Subcutaneous abdominal adipose tissue (tissue), 5 donors: Measurements from ENCODE around the gene BACE1.

Experiments
- H3K27ac ChIP-seq: one replicate; pipeline ENCODE4 v1.7.0; 2013; ENCODE audit warnings: low read depth, mild to moderate bottlenecking, inconsistent platforms, low read length, moderate library complexity
- H3K27me3 ChIP-seq, 5 donors: one replicate each; pipeline ENCODE4 v1.7.0; 2013; ENCODE audit warnings: low read length in 5 of 5, inconsistent platforms in 1 of 5; ENCODE audit not compliant: control insufficient read depth in 5 of 5, insufficient read depth in 4 of 5
- H3K36me3 ChIP-seq, 5 donors: one replicate each; pipeline ENCODE4 v1.7.0; 2013; ENCODE audit warnings: low read length in 5 of 5; ENCODE audit not compliant: control insufficient read depth in 5 of 5, insufficient read depth in 5 of 5
- H3K4me1 ChIP-seq, 5 donors: one replicate each; pipeline ENCODE4 v1.7.0; 2013; ENCODE audit warnings: low read length in 5 of 5, mild to moderate bottlenecking in 3 of 5, moderate library complexity in 1 of 5; ENCODE audit not compliant: control insufficient read depth in 5 of 5, insufficient read depth in 5 of 5
- H3K4me3 ChIP-seq, 5 donors: one replicate each; pipeline ENCODE4 v1.7.0; 2013; ENCODE audit warnings: low read length in 5 of 5, low read depth in 1 of 5
- H3K9ac ChIP-seq, 5 donors: one replicate each; pipeline ENCODE4 v1.7.0; 2013; ENCODE audit warnings: low read length in 5 of 5, mild to moderate bottlenecking in 4 of 5, moderate library complexity in 3 of 5
- H3K9me3 ChIP-seq, 5 donors: one replicate each; pipeline ENCODE4 v1.7.0; 2013; ENCODE audit warnings: low read length in 5 of 5; ENCODE audit not compliant: control insufficient read depth in 5 of 5
- donor health status: healthy.
- donor health status: healthy.
- donor health status: healthy.
- donor health status: healthy.
- donor health status: healthy.

Gene BACE1

GRCh38 chr11:117316197-117316961, at the start of gene BACE1:
BACE1 (minus strand) TSS chr11:117316256; CDS start chr11:117315795, 461 bp downstream.
- peaks cover 10 to 28% (median 25%) of the 10 kb centered on the region in 5 donors for H3K4me1 ChIP-seq
- H3K9me3 ChIP-seq = no peaks in the 10 kb centered on the region
- H3K36me3 ChIP-seq = no peaks in the 10 kb centered on the region
- H3K27ac ChIP-seq = no peak within 1 kb of the TSS
- H3K4me3 ChIP-seq = peak within 1 kb of the TSS; percentile 79 to 91 (median 87)
- H3K27me3 ChIP-seq = no peaks in the 10 kb centered on the region
- H3K9ac ChIP-seq = peak within 1 kb of the TSS; percentile 76 to 92 (median 87)

DNA sequence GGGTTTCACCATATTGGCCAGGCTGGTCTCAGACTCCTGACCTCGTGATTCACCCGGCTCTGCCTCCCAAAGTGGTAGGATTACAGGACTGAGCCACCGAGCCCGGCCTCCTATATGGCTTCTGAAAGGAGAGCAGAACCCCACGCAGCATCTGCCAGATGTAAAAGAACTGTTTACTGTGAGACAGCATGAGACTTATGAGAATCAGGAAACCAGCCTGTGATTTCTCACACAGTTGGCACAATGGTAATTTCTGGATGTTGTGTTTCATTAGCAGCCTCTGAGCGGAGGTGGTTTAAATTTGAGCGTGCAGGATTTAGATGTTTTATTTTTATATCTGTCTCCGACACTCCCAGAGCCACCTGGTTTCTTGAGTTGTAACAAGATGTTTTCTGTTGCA, 45.4 kb upstream of the BACE1 start:
- Histone ChIP-seq H3K9me3 (no peaks in the 10 kb centered on the region), H3K27ac (no peak overlapping the region), H3K36me3 (peaks cover 15 to 83% (median 45%) of the 10 kb centered on the region in 5 donors), H3K4me1 (no peaks in the 10 kb centered on the region), H3K4me3 (no peak overlapping the region), H3K9ac (no peak overlapping the region), H3K27me3 (no peaks in the 10 kb centered on the region)

DNA sequence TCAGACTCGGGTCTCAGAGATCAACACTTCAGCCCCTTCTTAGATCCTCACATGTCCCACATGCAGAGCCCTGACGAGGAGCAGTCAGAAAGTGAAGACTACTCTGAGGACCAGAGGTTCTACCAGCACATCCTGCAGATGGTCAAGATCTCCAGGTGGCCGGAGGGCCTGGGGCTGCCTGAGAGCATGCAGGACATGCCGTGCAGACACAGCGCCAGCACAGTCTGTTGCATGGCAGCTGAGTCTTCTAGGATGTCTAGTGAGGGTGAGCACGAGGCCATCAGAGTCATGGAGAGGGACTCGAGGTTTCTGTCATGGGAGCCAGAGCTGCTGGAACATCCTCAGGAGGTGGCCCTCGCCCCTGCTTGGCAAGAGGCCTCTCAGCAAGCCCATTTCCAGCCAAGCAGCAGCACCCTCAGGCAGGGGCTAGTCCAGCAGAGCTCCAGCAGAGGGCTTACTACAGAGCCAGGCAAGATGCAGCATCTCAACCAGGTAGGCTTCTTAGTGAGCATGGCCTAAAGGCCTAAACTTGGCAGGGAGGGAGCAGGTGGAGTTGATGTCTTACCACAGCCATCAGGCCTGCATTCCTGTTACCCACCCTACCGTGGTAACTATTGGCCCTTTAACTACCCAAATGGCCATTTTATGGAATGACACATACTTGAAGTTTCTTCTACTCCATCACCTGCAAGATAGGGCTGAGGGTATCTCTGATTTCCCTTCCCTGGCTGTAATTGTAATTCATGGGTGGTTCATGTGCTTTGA, 40.3 kb upstream of the BACE1 start:
- Histone ChIP-seq H3K9ac (no peak overlapping the region), H3K27ac (no peak overlapping the region), H3K27me3 (no peaks in the 10 kb centered on the region), H3K4me3 (no peak overlapping the region), H3K4me1 (no peaks in the 10 kb centered on the region), H3K36me3 (peaks cover 0 to 77% (median 56%) of the 10 kb centered on the region in 5 donors), H3K9me3 (no peaks in the 10 kb centered on the region)

DNA sequence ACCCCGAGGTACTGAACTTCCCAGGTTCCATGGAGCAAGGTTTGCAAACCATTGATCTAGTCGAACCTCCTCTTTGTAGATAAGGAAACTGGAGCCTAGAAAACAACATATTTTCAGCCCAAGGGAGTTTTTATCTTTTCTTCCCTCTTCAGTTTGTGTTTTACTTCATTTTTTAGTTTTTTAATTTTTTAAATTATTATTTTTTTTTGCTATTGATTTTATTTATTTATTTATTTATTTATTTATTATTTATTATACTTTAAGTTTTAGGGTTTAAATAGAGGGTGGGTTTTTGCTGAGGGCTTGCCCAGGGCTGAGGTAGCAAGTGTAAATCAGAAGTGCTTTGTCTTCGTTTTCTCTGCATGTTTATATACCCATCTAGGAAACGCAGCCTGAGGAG, 38.5 kb upstream of the BACE1 start:
- no peak overlapping the region for H3K4me3 ChIP-seq
- peaks cover 0 to 69% (median 53%) of the 10 kb centered on the region in 5 donors for H3K36me3 ChIP-seq
- H3K27me3 ChIP-seq = no peaks in the 10 kb centered on the region
- no peak overlapping the region for H3K27ac ChIP-seq
- H3K9ac ChIP-seq = no peak overlapping the region
- no peaks in the 10 kb centered on the region for H3K9me3 ChIP-seq
- no peaks in the 10 kb centered on the region for H3K4me1 ChIP-seq

DNA sequence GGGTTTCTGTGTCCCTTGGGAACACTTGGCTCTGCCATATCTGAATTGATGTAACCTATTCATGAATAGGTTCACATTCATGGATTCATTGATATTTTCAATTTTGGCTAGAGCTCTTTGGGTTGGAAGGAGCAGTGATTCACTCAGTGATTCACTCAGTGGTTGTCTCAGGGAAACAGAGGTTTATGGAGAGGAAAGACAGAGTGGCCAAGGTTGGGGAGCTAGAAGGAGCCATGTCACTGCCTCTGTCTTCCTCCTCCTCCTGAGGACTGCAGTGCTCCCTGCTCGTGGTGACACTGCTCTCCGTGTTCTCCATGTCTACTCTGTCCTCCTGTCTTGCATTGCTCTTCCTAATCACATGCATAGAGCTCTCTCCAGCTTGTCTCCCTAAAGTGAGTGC, 29.0 kb upstream of the BACE1 start:
- no peaks in the 10 kb centered on the region for H3K4me1 ChIP-seq
- no peak overlapping the region for H3K9ac ChIP-seq
- no peaks in the 10 kb centered on the region for H3K27me3 ChIP-seq
- no peaks in the 10 kb centered on the region for H3K9me3 ChIP-seq
- no peak overlapping the region for H3K27ac ChIP-seq
- no peak overlapping the region for H3K4me3 ChIP-seq
- H3K36me3 ChIP-seq = peaks cover 12 to 57% (median 28%) of the 10 kb centered on the region in 5 donors

- no peak overlapping the region for H3K9ac ChIP-seq
- no peak overlapping the region for H3K4me3 ChIP-seq
- H3K27ac ChIP-seq = no peak overlapping the region
- H3K27me3 ChIP-seq = no peaks in the 10 kb centered on the region
- H3K36me3 ChIP-seq = peaks cover under 1 to 56% (median 19%) of the 10 kb centered on the region in 5 donors
- H3K4me1 ChIP-seq = no peaks in the 10 kb centered on the region
- no peaks in the 10 kb centered on the region for H3K9me3 ChIP-seq
Observed at GRCh38 chr11:117337076-117337475, 21.0 kb upstream of the BACE1 start.

DNA sequence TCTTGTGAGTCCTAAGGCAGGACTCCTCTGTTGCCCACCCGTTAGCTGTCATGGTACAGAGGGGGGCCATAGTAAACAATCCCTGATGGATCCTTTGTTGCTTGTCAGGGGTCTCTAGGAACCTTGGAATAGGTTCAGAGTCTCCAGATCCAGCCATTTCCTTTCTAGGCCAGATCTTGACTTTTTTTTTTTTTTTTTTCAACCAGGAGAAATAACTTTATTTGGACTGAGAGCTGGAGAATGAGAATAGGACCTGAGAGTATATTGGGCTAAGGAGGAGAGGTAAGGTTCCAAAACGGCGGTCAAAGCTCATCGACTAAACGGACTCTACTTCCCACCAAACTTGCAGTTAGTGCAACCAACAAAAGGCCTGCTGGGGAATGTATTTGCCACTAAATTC, 19.3 kb upstream of the BACE1 start:
- no peak overlapping the region for H3K27ac ChIP-seq
- H3K4me3 ChIP-seq = no peak overlapping the region
- H3K9ac ChIP-seq = no peak overlapping the region
- H3K4me1 ChIP-seq = no peaks in the 10 kb centered on the region
- H3K9me3 ChIP-seq = no peaks in the 10 kb centered on the region
- H3K36me3 ChIP-seq = peaks cover 0 to 44% (median 19%) of the 10 kb centered on the region in 5 donors
- H3K27me3 ChIP-seq = no peaks in the 10 kb centered on the region

DNA sequence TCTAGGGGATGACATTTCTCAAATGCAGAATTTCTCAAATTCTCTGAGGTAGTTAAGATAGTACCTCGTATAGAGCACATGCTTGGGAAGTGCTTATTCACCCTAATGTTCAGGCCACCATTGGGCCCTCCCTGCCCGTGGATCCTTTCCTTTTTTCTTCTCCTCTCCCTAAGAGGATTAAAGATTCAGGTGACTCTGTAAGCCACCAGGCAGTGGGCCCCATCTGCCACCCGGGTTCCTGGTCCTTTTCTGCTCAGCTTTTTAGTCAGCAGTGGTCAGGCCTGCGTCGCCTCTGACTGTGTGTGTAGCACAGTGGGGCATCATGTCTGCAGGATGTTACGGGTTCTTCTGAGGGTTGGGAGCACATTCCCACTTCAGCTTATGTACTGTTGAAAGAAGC, 18.8 kb upstream of the BACE1 start:
- Histone ChIP-seq H3K4me1 (no peaks in the 10 kb centered on the region), H3K36me3 (peaks cover 0 to 39% (median 13%) of the 10 kb centered on the region in 5 donors), H3K9me3 (no peaks in the 10 kb centered on the region), H3K27ac (no peak overlapping the region), H3K9ac (no peak overlapping the region), H3K4me3 (no peak overlapping the region), H3K27me3 (no peaks in the 10 kb centered on the region)

DNA sequence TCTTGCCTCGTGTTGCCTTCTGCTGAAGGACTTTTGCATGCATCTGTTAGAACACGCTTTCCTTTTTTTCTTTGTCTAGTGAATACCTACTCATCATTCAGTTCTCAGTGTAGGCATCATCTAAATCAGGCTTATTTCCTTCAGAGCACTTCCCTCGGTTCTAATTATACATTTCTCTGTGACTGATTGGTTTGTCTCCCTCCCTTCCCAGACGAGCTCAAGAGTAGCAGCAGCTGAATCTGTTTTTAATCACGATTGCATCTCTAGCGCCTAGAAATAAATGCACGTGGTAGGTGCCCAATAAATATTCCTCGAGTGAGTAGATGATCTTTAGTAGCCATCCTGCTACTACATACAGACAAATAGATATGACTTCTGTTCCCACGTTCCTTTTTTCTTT, 17.9 kb upstream of the BACE1 start:
- Histone ChIP-seq H3K27me3 (no peaks in the 10 kb centered on the region), H3K36me3 (peaks cover 0 to 31% (median 7%) of the 10 kb centered on the region in 5 donors), H3K9me3 (no peaks in the 10 kb centered on the region), H3K4me3 (no peak overlapping the region), H3K9ac (no peak overlapping the region), H3K4me1 (peaks cover under 1 to 5% (median 5%) of the 10 kb centered on the region in 5 donors), H3K27ac (no peak overlapping the region)

DNA sequence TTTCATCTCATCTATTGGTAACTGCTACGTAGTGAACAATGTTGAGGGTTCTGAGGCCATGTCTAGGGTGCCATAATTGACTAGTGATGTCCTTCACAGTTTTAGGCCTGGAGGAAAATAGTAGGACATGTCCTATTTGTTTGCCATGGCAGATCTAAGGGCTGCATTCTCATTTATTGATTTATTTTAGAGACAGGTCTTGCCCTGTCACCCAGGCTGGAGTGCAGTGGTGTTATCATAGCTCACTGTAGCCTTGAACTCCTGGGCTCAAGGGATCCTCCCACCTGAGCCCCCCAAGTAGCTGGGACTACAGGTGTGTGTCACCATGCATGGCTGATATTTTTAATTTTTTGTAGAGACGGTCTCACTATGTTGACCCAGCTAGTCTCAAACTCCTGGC, 16.8 kb upstream of the BACE1 start:
- H3K4me1 ChIP-seq = peaks cover 4 to 13% (median 12%) of the 10 kb centered on the region in 5 donors
- peaks cover 0 to 21% (median 7%) of the 10 kb centered on the region in 5 donors for H3K36me3 ChIP-seq
- no peaks in the 10 kb centered on the region for H3K9me3 ChIP-seq

More for the DNA sequence above, 16.8 kb upstream of the BACE1 start:
- no peak overlapping the region for H3K4me3 ChIP-seq
- H3K9ac ChIP-seq = no peak overlapping the region
- no peak overlapping the region for H3K27ac ChIP-seq
- no peaks in the 10 kb centered on the region for H3K27me3 ChIP-seq
